GM19239 (cell line): ENCODE data around the gene ABCC12.
A peak's percentile ranks its signal among the peaks of the same experiment; 100 is the strongest.
"Not testable (repeated sequence)": the region's sequence is repeated elsewhere in the genome, so short reads cannot be mapped to it uniquely, and the experiment has no call there.

ENCODE experiments used
- DNase-seq: peaks from one replicate; pipeline ENCODE4 v3.0.0; 2011; ENCODE audit warnings: low spot score; ENCODE audit not compliant: insufficient read length
- FAIRE-seq: peaks from 2 replicates; lab custom pipeline; 2011; peaks lifted over from hg19 to GRCh38; lab: Jason Lieb, UNC

The ABCC12 gene

GRCh38 chr16:48166617-48167016 lies 10.8 kb upstream of the ABCC12 start:
- FAIRE-seq, DNase-seq: not testable (repeated sequence)

GRCh38 chr16:48165961-48166578 lies 10.3 kb upstream of the ABCC12 start:
- no peak for DNase-seq
- peak; percentile 55 for FAIRE-seq

GRCh38 chr16:48164907-48165715 lies 9.3 kb upstream of the ABCC12 start:
- DNase-seq, result peak; percentile 71

GRCh38 chr16:48162839-48163410 lies 7.1 kb upstream of the ABCC12 start:
- FAIRE-seq (no peak), DNase-seq (no peak)

More at GRCh38 chr16:48164907-48165715, 9.3 kb upstream of the ABCC12 start:
- FAIRE-seq, result peak; percentile 89

- FAIRE-seq (no peak), DNase-seq (no peak)
Observed at GRCh38 chr16:48161906-48162305, 6.1 kb upstream of the ABCC12 start.

GRCh38 chr16:48160575-48160974 lies 4.8 kb upstream of the ABCC12 start:
- FAIRE-seq (no peak), DNase-seq (no peak)

GRCh38 chr16:48158296-48158695 lies 2.5 kb upstream of the ABCC12 start:
- DNase-seq (no peak), FAIRE-seq (peak; percentile 72)

- DNase-seq (no peak), FAIRE-seq (no peak)
Observed at GRCh38 chr16:48157794-48158193, 2.0 kb upstream of the ABCC12 start.

- DNase-seq, result no peak
- FAIRE-seq, result no peak
Observed at GRCh38 chr16:48157302-48157701, 1.5 kb upstream of the ABCC12 start.

- FAIRE-seq (peak; percentile 92), DNase-seq (peak; percentile 58)
Observed at GRCh38 chr16:48156790-48157209, 1.0 kb upstream of the ABCC12 start.

- no peak for DNase-seq
- no peak for FAIRE-seq
Observed at GRCh38 chr16:48153774-48154173, 2.0 kb downstream of the ABCC12 start.

GRCh38 chr16:48152226-48152625 lies 3.6 kb downstream of the ABCC12 start:
- DNase-seq (no peak), FAIRE-seq (no peak)

GRCh38 chr16:48150707-48151106 lies 5.1 kb downstream of the ABCC12 start:
- FAIRE-seq (no peak), DNase-seq (no peak)

GRCh38 chr16:48146710-48147109 lies 9.1 kb downstream of the ABCC12 start:
- DNase-seq, result no peak
- FAIRE-seq, result no peak

- DNase-seq (no peak), FAIRE-seq (no peak)
Observed at GRCh38 chr16:48146131-48146530, 9.7 kb downstream of the ABCC12 start.

- no peak for FAIRE-seq
- DNase-seq, result no peak
Observed at GRCh38 chr16:48143812-48144368, 11.9 kb downstream of the ABCC12 start.

GRCh38 chr16:48140821-48141220 lies 15.0 kb downstream of the ABCC12 start:
- no peak for FAIRE-seq
- no peak for DNase-seq

- FAIRE-seq, result no peak
- no peak for DNase-seq
Observed at GRCh38 chr16:48139517-48139916, 16.3 kb downstream of the ABCC12 start.

GRCh38 chr16:48138543-48138942 lies 17.2 kb downstream of the ABCC12 start:
- DNase-seq (no peak), FAIRE-seq (no peak)

GRCh38 chr16:48137822-48138221 lies 18.0 kb downstream of the ABCC12 start:
- DNase-seq (no peak), FAIRE-seq (no peak)
